Fibroblast of lung (primary cell): ENCODE measurements around the gene SPARC.

Experiments used
- EZH2 ChIP-seq: IDR thresholded peaks from 2 replicates; pipeline ENCODE4 v1.5.1; 2012; ENCODE audit warnings: low read length, control low read depth, mild to moderate bottlenecking; ENCODE audit errors: missing control alignments
- TF ChIP-seq, protein P1 (sequence below), 2 donors: IDR thresholded peaks in 1 of 2; conservative IDR thresholded peaks in 1 of 2; 1 replicate in 1 of 2; 2 replicates in 1 of 2; pipeline ENCODE4 v1.5.1; 2011 to 2012; ENCODE audit warnings: low read length in 2 of 2, control low read depth in 1 of 2, inconsistent platforms in 1 of 2, low read depth in 1 of 2, mild to moderate bottlenecking in 1 of 2

DNA sequence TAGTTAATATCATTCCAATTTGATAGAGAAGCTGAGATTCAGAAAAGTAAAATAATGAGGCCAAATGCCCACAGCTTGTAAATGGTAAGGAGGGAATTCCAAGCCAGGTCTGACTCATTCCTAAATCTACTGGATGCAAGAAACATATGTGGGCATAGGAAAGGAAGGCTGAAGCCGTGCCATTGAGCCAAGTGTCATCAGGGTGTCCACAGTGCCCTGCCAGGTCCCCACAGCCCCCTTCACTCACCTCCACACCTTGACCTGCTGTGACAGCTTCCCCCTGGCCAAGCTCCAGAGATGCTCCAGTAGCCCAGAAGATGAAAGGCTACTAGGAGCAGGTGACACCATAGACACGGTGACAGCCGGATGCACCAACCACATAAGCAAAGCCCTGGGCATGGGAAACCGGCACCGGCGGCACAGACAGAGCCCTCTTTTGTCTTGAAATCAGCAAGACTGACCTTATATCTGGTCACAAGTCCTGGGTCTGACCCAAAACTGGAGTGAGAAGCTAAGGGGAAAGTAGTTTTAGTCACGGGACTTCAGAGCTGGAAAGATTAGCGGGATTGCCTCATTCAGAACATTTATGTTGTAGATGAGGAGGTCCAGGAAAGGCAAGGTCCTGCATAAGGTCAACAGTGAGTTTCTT lies 75.5 kb downstream of the SPARC start:
- TF ChIP-seq, protein P1, sequence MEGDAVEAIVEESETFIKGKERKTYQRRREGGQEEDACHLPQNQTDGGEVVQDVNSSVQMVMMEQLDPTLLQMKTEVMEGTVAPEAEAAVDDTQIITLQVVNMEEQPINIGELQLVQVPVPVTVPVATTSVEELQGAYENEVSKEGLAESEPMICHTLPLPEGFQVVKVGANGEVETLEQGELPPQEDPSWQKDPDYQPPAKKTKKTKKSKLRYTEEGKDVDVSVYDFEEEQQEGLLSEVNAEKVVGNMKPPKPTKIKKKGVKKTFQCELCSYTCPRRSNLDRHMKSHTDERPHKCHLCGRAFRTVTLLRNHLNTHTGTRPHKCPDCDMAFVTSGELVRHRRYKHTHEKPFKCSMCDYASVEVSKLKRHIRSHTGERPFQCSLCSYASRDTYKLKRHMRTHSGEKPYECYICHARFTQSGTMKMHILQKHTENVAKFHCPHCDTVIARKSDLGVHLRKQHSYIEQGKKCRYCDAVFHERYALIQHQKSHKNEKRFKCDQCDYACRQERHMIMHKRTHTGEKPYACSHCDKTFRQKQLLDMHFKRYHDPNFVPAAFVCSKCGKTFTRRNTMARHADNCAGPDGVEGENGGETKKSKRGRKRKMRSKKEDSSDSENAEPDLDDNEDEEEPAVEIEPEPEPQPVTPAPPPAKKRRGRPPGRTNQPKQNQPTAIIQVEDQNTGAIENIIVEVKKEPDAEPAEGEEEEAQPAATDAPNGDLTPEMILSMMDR (conservative IDR thresholded peaks at IDR 0.05 in 1 of 2, IDR thresholded peaks at IDR 0.05 in 1 of 2; ENCODE audit: low read depth in 1 of 2, low read length in 2 of 2): no peak
- no peak for TF ChIP-seq EZH2
